ENCODE results near the gene MXD1.

MXD1 gene

DNA sequence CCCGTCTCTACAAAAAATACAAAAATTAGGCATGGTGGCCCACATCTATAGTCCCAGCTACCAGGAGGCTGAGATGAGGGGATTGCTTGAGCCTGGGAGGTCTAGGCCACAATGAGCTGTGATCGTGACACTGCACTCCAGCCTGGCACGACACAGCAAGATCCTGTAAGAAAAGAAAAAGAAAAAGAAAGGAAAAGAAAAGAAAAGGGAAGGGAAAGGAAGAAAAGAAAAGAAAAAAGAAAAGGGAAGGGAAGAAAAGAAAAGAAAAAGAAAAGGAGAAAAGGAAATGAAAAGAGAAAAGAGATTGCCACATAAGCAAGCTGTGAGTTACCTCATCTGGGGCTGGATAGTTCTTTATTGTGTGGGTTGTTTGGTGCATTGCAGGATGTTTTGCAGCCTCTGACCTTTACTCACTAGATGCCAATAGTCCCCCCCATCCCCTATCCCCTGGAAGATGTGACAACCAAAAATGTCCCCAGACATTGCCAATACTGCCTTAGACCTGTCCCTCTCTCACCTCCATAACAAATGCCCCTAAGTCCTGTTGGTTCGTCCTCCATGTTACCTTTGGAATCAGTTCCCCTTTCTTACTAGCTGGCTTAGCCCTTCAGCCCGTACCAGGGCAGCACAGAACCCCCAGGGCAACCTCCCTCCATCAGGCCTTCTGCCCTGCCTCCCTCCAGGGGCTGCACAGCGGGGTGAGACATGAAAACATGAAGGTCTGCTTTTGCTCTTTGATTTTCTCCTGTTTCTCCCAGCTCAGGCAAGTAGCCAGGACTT is 37.6 kb downstream of the MXD1 start:
- no peak for DNase-seq (ENCODE audit: low read depth)

DNA sequence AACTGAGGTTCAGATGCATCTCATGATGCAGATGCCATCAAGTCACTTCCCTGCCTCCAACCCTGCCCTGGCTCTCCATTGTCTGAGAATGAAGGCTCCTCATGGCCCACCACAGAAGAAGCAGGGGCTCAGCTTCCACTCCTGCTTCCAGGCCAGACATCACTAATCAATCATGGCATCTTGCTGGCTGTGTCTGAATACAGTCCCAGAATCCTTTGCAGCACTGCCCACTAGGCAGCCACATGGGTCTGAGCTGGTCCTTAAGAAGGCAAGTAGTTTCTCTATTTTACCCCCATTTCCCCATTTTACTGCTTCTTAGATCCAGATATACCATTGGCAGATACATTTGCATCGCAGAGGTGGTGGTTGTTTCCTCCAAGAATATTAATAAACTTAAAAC is 39.2 kb downstream of the MXD1 start:
- DNase-seq (ENCODE audit: low read depth): no peak

DNA sequence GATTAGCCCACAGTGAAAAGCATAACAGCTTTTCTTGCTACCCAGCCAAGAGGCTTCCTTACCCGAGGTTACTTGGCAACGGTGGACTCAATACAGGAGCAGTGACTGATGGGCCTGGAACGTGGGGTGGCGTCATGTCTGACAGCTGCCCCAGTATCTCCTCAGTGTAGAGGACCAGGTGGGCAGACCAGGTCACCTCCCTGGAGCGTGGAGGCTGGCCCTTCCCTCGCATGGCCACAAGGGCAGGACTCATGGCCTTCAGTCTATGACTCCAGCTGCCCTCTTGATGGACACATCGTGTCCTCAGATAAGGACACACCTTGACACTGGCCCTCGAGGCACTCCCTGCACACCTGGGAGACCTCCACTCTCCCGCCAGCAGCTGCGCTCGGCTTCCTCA is 40.1 kb downstream of the MXD1 start:
- no peak for DNase-seq (ENCODE audit: low read depth)

DNA sequence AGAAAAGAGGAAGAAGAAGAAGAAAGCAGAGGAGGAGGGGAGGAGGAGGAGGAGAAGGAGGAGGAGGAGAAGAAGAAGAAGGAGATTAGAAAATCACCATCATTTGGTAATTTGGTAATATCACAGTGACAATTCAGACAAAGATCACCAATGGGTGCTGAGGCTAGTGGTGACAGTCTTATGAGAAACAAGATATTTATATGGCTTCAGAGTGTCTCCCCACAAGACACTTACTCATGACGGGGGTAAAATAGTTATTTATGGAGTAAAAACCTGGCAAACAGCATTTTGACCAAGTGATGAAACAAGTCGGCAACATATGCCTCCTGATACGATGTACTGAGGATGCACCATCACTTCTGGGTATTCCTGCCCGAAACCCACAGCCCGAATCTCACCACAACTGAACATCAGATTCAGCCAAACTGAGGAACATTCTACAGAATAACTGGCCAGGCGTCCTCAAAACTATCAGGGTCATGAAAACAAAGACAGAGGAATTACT is 41.6 kb downstream of the MXD1 start:
- DNase-seq (ENCODE audit: low read depth): no peak

DNA sequence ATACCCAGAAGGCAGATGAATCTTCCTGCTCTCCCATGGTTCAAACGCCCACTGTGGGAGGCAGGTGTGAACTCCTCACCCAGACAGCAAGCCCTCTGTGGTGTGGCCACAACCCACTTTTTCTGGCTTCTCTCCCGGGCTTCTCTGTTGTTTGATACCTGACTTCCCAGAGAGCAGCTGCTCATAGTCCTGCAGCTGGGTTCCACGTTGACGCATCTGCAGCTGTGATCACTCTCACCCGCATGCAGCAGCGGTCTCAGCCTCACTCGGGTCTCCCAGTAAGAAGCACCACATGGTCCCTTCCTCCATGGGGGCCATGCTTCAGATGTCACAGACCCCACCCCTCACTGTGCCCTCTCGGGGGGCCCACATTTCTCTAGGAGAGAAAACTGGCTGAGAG is 43.1 kb downstream of the MXD1 start:
- no peak for DNase-seq (ENCODE audit: low read depth)

DNA sequence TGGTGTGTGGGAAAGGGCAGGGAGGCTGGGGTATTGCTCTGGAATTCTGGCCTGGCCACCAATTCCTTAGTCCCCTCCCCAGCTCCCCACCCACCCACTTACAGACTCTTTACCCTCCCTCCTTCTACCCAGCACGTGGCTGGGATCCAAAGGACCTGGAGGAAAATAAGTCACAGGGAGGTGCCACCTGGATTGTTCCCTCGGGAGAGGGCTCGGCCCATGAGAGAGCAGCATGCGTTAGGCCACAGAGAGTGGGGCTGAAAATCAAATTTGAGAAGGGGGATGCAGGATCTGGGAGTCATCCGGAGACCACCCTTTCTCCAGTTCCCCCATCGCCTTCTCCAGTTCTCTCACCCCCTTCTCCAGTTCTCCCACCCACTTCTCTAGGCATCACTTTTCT is 43.6 kb downstream of the MXD1 start:
- no peak for DNase-seq (ENCODE audit: low read depth)

DNA sequence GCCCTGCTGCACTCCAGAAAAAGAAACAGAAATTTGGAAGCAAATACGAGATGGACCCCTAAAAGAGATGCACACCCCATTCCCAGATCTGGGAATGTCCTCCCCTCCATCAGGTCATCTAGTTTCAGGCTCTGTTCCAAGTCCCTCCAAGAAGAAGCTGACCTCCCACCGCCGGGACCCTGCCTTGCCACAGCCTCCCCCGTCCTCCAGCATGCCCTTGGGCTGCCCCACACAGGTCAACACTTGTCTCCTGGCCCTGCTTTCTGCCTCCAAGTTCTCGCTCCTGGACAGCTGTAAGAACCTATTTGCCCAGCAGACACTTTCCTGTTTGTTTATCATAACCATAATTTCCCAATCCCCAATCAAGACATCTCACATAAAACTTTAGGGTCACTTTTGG is 44.5 kb downstream of the MXD1 start:
- DNase-seq (ENCODE audit: low read depth): no peak

DNA sequence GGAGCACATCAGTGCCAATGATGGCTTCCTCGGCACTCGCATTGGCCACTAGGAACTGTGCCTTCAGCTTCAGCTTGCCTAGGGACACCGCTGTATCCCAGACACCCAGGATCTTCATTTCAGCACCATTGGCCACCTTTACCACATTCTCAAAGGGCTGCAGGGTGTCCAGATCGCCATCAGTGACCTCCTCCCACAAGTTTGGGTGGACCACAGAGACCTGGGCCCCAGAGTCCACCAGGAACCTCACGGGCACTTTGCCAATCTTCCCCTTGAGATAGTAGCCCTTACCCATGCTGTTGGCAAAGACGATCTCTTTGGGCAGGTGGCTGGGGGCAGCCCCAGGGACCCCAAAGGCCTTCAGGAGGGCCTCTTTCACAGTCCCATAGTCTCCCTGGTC is 45.9 kb downstream of the MXD1 start:
- DNase-seq (ENCODE audit: low read depth): no peak

DNA sequence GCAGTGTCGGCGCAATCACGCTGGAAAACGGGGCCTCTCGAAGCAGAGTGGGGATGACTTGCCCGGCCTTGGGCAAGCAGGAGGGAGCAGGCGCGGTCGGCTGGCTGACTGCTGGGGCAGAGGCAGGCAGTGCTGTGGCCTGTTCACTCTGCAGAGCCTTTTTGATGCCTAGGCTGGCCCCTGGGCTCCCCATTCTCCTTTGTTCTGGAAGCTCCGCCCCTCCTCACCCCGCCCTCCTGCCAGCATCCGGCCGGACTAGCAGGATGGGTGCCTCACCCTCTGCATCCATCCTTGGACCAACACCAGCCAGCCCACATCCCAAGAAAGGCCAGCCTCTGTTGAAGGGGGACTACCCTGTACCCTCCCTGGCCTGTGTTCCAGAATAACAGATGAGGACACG is 46.6 kb downstream of the MXD1 start, which contains the start of gene ASPRV1:
Gene ASPRV1 (minus strand): TSS at position 136 of the 400 bp plus-strand sequence. CDS start 195 bp downstream, outside the sequence.
- DNase-seq (ENCODE audit: low read depth): no peak

DNA sequence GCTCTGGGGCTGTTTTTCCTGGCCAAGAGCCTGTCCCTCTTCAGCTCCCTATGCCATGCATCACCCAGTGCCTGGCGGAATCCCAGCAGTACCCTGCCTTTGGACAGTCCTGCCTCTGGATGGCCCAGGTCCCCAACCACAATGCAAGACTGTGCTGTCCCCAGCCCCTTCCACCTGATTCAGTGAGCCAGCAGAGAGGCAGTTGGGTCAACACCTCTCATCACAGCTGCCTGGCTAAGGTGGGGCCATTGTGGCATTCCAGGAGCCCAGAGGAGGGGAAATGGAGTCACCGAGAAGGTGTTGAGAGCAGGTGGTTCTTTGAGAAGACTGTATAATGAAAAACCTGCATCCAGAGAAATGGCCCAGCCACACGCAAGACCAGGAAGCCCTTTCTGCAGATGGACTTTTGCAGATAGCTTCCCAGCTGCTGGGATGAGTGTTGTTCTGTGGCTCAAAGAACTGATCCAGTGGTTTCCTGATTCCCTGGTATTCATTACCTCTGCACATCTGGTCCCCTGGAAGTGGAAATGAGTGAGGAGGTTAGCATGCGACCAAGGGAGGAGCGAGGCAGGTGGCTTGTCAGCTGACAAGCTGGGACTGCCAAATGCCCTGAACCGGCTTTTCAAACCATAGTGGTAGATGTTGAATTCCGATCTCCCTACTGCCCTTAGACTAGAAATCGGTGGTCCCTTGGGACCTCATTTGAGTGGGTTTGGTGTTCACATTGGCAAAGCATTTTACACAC is 48.2 kb downstream of the MXD1 start:
- DNase-seq (ENCODE audit: low read depth): no peak

DNA sequence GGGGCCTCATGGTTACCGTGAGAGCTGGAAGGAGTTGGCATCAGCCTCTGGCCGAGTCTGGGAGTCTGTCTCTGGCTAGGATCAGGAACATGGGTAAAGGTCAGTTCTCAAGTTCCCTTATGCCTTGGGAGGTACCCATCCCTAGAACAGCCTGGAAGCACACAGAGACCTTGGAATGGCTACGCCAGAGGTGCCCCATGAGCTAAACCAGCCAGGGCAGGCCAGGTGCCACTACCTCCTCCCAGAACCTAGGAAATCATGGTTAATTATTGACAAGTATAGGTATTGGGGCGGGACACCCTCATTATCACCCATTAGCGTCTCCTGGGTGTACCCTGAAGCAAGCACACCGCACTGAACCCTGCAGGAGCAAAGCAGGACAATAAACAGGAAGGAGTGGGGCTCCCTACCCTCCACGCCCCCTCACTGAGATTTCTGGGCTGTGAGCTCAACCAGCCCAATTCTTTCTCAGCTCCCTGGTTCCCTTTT is 49.5 kb downstream of the MXD1 start:
- no peak for DNase-seq (ENCODE audit: low read depth)

DNA sequence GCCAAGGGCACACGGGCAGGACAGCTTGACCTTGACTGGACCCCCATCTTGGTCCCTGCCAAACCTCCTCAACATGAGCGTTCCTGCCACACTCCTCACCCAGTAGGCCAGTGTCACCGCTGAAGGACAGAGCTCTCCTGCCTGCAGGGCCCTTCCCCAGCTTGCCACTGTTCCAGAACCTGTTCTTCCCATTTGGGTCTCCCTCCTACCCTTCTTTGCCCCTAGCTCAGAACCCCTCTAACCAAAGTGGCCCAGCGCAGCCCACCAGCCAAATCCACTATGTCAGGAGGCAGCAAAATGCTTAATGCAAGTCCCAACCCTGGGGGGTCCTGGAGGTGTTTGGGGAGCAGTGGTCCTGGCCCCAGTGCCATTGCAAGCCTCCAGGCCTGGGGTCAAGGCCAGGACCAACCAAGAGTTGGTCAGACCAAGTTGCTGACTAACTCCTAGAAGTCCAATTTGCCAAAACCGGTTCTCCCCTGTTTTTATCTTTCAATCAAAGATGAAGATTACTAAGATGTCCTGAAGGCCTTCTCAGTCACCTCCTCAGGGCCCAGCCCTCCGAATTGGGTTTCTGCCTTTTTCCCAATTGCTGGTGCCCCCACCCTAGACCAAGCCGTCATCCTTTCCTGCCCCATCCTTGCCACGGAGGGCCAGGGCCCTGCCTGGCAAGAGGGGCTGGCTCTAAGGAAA is 51.0 kb downstream of the MXD1 start:
- DNase-seq (ENCODE audit: low read depth): no peak

DNA sequence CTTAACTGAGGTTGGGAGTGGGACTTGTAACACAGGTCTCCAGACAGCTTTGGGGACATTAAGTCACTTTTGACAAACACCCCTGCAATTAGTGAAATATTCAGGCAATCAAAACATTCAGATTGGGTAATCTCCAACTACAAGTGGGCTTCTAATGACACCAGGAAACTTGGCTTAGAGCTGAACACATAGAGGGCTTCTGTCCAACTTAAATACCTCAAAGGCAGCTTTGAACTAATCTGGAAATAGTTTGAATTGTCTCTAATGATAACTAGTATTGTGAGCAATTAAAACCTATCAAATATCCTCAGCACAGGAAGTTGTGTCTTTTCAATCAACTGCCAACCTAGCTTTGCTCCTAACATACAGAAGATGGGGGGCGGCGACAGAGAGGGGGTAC is 51.6 kb downstream of the MXD1 start:
- DNase-seq (ENCODE audit: low read depth): no peak

DNA sequence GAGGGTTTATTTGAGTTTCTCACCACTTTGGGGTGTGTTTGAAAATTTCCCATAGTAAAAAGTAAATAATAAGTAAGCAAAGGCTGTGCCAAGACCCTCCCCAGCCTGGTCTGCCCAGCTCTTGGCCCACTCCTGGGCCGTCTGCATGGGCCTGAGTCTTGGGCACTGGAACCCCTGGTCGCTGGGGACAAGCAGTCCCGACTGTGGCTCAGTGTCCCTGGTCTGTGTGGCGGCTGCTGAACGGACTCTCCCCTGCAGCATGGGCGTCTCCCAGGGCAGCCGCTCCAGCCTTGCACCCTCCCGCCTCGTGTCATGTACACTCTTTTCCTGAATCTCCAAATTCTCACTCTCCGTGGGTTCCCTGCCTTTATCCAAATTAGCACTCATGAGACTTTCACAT is 53.7 kb downstream of the MXD1 start:
- DNase-seq (ENCODE audit: low read depth): no peak

DNA sequence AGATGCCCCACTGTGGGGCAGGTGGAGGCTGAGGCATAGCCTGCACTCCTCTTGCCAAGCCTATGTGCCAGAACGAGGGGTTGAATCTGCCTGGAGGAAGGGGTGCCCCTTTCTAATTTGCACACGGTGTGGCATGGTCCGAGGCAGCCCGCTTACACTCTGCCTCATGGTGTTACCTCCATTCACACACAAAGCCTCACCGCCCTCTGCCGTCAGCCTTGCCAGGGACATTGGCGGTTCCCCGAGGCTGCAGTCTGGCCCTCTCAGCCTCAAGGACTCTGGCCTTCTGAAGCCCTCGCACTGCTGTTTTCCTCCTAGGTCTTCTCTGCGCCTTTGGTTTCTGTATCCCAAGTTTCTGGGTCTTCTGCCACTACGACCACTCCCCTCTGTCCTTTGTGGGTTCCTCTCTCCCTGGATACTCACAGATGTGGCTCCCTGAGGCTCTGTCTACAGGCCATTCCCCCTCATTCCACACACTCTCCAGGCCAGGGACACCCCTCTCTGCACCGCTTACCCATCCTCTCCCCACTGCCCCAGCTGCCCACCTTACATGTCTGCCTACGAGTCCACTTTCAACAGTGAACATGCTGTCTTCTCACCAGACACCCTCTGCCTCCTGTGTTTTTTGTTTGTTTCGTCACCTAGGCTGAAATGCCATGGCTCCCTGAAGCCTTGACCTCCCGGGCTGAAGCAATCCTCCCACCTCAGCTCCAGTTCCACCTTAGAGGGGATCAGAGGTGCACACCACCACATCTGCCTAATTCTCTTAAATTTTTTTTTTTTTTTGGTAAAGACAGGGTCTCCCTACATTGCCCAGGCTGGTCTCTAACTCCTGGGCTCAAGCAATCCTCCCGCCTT is 54.4 kb downstream of the MXD1 start:
- no peak for DNase-seq (ENCODE audit: low read depth)

DNA sequence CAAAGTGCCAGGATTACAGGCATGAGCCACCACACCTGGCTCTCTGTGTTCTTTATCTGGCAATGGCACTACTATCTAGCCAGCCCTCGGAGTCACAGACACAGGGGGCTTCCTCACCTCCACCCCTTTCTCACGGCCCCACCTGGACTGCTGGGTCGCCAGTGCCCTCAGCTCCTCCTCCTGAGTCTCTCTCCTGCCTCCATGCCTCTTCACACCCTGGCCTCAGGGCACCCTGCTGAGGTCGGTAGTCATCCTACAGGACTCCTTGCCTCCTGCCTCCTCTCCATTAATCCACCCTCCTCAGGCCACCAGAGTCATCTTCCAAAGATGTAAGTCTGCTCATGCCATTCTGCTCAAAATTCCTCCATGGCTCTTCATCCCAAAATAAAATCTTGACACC is 55.1 kb downstream of the MXD1 start:
- no peak for DNase-seq (ENCODE audit: low read depth)

DNA sequence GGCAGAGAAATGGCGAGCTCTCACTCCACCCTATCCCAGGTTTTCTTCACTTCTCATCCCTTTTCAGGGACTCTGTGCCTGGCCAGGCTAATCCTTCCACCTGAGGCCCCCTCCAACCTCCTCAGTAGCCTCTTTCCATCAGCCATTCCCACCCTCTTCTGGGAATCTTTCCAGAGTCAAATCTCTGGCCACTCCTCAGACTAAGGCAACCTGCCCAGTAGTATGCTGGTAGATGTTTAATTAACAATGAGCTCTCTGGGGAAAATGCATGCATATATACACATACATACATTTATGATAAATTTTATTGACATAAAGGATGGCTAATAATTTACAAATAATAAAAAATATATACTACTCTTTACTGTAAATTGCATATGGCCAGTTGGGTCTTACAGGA is 57.9 kb downstream of the MXD1 start:
- no peak for DNase-seq (ENCODE audit: low read depth)

DNA sequence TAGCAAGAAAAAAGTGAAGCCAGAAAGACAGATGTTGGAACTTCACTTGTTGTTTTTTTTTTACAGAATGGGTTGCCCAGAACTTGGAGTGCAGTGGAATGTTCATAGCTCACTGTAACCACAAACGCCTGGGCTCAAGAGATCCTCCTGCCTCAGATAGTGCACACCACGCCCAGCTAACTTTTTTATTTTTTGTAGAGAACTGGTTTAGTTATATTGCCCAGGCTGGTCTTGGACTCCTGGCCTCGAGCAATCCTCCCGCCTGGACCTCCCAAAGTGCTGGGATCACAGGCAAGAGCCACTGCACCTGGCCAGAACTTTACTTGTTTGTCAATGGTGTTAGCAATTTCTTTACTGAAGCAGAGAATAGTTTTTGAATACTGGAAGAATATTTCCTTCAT is 58.4 kb downstream of the MXD1 start:
- DNase-seq (ENCODE audit: low read depth): peak; percentile 43

DNA sequence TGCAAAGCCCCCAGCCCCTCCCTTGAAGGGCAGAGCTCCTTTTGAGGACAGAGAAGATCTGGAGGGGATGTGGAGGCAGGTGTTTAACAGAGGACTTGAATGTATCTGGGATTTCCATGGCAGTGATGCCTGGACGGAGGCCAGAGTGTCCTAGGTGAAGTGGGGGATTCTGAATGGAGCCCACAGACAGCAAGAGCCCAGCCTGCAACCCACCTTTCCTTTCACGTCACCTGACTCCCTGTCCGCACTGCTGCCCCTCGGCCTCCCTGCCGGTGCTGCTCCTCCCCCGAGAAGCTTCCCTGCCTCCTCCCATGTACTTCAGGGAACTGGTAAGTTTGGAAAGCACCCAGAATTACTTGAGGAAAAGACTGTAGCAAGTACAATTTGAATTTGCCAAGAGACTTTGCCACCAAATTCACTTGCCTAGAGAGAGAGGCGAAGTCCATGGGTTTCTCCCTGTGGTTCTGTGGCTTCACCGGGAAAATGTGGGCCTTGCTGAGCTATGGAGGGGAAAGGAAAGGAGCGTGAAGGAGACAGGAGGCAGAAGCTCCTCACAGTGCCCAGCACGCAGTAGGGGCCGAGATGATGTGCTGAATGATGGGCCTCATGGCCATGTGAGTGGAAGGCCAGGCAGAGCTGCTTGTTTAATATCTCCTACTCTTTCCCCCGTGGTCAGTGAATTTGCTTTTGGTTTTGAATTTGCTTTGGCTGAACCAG is 60.4 kb downstream of the MXD1 start:
- DNase-seq (ENCODE audit: low read depth): no peak

DNA sequence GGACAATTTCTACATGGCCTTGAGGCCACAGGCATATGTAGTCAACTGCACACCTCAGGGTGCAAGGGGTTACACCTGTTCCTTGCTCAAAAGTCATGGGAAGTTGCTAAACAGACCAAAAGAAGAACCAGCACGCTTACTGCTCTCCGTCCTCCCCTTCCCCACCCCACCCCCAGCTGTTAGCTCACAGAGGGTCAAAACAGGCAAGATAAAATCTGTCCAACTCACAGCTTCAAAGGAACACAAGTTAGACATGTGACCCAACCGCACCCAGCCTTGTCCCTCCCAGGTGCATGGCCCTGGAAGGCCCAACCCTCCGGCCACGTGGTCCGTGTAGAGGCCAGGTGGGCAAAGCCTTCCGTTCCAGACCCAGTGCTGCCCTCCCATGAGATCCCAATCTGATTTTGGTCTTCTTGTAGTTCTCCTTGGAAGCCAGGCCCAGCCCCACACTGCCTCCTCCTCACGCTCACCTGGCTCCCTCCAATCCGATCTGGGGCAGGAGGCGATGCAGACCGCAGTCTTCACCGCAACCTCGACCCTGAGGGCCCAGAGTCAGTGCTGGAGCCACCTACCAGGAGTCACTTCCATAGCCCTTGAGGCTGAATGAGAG is 61.0 kb downstream of the MXD1 start:
- no peak for DNase-seq (ENCODE audit: low read depth)

DNA sequence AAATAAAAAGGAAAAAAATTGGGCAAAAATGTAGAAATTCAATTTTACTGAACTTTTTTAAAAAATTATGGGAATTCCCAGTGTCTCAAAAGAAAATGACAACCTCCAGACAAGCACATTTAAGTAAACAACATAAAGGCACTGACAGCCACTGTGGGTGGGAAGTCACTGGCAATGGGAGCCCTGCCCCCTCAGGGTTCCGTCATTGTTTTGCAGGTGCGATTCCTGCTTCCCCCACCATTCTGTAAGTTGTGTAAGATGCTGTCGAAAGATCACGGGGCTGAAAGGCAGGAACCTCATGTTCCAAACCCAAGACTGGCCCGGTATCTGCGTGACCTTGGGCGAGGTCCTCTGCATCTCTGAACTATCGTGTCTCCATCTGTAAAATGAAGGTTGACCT is 62.3 kb downstream of the MXD1 start:
- no peak for DNase-seq (ENCODE audit: low read depth)
